GF-D8 (cell line): ENCODE data around the gene SMAGP.
"Not testable (repeated sequence)": the region's sequence is repeated elsewhere in the genome, so short reads cannot be mapped to it uniquely, and the experiment has no call there.

Source experiments
- DNase-seq: peaks from one replicate; lab custom pipeline; 2025; lab: John Stamatoyannopoulos, UW

SMAGP gene

DNA sequence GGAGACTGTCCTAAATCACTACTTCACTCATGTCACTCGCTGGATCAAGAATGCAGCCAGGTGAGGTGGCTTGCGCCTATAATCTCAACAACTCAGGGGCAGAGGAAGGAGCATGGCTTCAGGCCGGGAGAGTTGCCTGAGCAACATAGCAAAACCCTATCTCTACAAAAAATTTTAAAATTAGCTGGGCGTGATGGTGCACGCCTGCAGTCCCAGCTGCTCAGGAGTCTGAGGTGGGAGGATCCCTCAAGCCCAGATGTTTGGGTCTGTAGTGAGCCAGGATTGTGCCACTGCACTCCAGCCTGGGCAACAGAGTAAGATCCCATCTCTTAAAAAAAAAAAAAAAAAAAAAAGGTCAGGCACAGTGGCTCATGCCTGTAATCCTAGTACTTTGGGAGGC, 5.9 kb downstream of the SMAGP start:
- DNase-seq, result no peak

DNA sequence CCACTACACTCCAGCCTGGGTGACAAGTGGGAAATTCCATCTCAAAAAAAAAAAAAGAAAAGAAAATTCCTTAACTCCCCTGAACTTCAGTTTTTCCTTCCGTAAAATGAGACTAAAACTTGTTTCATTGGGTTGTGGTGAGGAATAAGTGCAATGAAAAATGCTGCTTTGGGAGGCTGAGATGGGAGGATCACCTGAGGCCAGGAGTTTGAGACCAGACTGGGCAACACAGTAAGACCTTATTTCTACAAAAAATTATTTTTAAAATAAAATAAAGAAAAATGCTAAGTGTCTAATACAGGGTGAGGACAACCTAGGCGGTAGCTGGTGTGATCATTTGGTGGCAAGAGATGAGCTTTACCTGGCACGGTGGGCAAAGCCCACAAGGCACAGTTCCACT, 6.9 kb downstream of the SMAGP start:
- DNase-seq, result no peak

DNA sequence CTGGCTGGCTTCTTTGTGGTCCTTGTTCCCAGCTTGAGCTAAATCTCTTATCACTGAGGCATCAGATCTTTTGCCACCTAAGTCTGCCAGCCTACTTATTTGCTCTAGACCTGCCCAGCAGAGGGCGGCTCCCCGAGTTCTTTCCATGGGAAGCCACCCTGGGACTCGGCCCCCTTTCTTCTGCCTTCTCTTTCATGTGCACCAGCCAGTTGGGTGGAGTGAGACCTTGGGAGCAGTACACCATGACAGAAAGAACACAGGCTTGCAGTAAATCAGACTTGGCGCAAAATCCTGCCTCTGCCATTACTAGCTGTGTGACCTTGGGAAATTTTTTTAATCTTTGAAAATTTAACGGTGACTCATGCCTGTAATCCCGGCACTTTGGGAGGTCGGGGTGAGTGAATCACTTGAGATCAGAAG, 7.4 kb downstream of the SMAGP start:
- DNase-seq, result peak; percentile 23

DNA sequence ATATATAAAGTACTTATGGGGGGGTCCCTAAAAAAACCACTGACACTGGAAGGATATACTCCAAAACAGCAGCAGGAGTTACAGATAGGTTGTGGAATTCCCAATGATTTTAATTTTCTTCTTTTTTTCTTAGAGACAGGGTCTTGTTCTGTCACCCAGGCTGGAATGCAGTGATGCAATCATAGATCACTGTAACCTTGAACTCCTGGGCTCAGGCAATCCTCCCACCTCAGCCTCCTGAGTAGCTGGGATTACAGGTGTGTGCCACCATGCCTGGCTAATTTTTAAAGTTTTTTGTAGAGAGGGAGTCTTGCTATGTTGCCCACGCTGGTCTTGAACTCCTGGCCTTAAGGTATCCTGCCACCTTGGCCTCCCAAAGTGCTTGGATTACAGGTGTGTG, 10.6 kb downstream of the SMAGP start:
- DNase-seq, result not testable (repeated sequence)

DNA sequence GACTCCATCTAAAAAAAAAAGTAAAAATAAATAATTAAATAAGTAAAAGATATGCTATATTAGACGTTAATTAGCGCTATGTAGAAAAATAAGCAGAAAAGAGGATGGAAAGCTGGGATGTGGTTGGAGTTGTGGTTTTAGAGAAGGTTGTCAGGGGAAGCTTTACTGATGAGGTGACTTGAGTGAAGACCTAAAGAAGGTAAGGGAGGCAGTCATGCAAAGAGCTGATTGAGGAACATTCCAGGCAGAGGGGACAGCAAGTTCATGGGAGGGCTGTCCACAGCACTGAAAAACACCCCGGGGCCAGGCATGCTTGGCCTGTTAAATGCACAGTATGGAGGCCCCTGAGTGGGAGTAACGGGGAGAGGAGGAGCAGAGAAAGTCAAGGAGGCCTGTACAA, 15.7 kb downstream of the SMAGP start:
- DNase-seq, result no peak

DNA sequence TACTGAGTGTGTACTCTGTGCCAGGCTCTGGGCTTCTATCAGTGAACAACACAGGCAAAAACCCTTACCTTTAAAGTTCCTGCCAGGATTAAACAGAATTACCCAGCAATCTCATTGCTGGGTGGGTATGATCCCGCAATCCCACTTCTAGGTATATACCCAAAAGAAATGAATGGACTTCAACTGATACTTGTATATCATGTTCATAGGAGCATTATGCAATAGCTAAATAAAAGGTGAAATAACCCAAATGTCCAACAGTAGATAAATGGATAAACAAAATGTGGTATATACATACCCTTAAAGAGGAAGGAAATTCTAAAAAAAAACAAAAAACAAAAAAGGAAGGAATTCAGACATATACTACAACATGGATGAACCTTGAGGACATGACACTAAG, 16.9 kb downstream of the SMAGP start:
- no peak for DNase-seq

DNA sequence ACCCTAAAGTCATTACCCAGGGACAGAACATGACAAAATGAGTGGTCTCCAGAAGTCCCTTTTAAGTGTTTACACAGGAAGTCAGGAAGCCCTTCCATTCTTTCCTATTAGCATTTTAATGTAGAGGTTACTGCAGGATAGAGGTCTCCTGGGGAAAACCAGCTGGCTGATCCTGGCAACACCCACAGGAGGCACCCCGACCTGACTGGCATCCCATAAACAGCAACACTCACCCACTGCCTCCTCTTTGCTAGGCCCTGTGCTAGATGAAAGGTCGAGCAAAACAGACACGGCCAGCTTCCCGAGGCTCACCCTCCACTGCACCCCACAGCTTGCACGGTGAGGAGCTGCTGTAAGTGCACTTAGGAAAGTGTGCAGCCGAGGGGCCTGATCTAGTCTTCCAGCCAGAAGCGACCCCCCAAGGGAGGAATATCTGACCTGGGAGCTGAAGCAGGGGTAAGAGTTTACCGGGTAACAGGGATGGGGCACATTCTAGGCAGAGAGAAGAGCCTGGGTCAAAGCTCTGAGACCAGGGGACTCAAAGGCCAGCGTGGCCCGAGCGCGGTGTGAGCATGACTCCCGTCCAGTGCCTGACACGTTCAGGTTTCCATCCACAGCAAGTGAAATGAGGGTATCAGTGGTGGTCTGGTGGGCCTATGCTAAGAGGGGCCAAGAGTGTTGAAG, 22.6 kb downstream of the SMAGP start:
- DNase-seq, result no peak

DNA sequence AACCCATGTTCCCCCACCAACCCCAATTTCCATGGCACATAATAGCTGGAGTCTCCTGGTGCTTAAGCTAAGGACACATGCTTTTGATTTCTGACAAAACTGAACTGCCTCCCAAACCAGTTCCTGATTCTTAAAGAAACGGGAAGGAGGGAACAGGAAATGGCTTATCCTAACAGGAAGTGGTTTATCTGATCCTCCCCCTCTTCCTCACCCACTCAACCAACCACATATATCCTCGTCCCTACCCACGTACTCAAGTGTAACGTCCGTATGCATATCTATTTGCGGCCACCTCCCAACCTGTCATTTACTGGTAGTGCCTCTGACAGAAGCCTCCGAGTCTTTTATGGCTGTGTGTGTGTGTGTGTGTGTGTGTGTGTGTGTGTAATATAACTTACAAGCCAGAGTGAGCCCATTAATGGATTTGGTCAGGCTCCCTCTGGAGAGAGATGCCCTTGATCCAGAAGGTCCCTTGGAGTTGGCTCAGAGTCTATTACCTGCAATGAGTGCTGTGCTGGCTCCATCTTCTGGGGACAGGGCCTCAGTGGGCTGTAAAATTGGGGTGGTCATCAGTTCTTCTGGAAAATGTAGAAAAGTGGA, 23.9 kb downstream of the SMAGP start:
- peak; percentile 91 for DNase-seq

DNA sequence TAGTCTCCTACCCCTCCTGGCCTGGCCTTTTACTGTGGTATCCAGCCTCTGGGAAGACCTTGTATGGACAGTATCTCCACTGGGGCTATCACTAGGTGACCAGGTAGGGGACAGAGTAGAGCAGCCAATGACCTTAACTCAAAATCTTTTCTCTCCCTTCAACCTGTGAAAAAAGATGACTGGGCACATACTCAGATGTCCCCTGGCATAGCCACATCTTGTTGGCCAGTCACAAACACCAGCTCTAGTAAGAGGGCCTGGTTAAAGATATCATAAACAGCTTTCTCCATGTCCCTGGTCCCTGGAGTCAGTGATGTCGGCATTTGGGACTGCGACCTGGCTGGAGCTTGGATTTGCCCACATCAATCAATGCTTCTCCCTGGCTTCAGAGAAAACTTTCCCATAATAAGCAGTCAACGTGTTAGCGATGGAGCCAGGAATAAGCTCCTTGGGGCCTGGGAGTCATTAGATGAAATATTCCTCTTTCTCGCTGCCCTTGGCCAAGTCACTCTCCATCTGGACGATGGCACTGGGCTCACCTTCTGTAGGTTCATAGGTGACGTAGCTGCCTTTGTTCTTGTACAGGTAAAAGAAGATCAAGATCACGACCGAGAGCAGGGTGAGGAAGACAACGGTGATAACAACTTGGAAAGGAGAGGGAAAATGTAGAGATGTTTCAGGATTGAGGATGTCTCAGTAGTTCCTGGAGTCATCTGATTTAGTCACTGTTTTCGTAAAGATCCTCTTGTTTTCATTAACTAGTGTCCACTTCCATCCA, 24.6 kb downstream of the SMAGP start:
- DNase-seq, result no peak

DNA sequence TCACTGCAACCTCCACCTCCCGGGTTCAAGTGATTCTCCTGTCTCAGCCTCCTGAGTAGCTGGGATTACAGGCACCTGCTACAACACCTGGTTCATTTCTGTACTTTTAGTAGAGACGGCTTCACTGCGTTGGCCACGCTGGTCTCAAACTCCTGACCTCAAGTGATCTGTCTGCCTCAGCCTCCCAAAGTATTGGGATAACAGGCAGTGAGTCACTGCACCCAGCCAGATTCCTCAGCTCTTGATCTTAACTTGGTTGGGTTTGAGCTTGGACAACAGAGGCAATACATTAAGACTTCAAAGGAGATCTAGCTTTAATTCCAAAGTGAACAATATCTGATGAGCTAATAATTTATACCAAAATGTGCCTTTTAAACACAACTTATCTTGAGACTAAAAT, 25.9 kb downstream of the SMAGP start:
- no peak for DNase-seq

DNA sequence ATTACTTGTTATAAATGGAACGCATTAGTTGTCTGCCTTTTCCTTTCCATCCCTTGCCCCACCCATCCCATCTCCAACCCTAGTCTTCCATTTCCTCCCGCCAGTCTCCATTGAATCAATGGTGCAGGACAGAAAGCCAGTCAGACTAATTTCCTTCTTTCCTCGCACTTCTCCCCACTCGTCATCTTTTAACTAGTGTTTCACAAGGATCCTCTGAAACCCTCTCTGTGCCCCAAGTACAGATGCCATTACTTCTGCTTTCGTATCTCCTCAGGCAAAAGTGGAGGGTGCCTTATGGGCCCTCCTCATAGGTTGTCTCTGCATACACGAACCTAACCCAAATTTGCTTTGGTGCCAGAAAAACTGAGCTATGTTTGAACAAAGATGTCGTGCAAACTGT, 27.3 kb downstream of the SMAGP start:
- DNase-seq, result peak; percentile 4

DNA sequence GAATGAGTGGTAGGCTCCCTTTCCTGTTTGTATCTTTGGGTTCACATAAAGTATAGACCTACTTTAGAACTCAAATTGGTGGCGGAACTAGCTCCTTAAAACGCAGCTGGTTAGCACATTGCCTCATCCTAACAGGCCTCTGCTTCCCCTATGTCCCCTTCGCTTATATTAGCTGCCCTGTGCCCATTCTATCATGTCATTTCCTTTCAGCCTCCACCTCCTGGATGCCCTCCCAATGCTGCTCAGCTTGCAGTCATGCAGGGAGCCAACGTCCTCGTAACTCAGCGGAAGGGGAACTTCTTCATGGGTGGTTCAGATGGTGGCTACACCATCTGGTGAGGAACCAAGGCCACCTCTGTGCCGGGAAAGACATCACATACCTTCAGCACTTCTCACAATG, 28.1 kb downstream of the SMAGP start:
- peak; percentile 60 for DNase-seq

DNA sequence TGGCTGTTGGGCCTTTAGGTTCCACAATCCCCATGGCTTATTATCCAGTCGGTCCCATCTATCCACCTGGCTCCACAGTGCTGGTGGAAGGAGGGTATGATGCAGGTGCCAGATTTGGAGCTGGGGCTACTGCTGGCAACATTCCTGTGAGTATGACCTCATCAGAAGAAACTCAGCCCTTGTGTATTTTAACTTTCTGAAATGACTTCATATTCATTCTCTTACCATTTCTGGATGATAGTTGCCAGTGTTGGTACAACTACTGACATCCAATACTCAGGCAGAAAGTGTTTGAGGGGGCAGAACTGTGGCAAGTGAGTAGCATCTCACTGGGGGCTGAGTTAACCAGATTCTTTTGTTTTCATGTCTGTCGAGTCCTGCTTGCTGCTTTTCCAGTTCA, 29.2 kb downstream of the SMAGP start:
- no peak for DNase-seq

DNA sequence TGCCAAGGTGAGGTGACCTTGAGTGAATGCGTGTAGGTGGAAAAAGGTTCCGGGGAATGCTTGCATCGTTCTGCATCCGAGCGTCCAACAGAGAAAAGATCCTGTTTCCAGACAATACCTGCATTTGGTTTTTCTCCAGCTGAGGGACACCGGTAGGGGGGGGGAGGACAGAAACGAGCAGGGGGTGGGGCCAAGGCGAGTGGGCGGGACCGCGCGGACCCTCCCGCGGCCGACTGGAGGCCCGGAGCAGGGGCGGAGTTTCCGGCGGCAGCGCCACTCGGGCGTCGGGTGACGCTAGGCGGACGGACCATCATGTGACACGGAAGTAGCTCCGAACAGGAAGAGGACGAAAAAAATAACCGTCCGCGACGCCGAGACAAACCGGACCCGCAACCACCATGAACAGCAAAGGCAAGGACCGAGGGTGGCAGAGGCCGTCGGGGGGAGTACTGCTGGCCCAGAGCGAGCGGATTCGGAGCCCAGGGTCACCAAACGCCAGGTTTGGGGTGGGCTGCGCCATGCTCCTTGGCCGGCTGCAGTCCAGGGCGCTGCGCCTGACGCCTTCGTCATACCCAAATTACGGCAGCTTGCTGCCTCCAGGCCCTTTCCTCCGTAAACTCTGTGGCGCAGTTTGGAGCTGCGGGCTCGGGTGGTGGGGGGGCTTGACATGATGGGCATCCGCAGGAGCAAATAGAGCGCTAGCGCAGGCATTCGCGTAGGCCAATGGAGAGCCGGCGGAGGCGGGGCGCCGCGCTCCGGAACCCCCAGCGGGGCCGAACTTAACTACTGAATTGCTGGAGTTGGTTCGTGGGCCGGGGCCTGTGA, 31.5 kb downstream of the SMAGP start, which contains the start of gene DAZAP2:
TSS of gene DAZAP2 (plus strand) at position 317 of the 825 bp plus-strand sequence. CDS start at position 399, 82 bp downstream.
- peak; percentile 89 for DNase-seq

DNA sequence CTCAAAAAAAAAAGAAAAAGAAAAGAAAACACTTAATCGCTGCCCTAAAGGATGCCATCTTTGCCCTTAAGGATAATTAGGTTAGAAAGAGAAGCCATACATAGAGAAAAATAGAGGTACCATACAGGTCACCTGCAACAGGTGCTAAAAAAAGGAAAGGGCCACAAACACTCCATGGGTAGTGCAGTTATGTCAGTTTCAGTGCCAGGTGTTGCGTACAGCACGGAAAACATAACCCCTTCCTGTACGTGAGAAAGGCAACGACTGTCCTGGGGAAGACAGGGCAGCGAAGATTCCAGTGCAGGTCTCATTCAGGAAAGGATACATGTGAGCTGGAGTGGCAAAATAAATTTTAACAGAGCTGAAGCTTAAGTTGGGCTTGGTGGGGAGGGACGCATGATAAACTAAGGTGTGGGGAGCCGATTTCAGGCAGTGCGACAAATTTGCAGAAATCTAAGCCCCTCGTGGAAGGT, 32.1 kb downstream of the SMAGP start:
- no peak for DNase-seq

DNA sequence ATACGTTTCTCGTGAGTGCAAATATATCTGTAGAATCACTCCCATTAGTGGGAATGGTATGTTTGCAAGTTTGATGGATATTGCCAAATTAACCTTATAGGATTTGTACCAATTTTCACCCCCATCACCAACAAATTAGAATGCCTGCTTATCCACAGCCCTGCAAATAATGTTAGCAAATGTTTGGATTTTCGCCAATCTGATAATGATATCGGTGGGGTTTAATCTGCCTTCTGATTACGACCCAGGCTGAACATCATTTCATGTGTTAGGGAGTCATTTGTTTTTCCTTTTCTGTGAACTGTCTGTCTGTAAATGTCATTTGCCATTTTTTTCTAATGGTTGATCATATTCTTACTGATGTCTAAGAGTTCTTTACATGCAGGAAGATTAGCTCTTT, 35.7 kb downstream of the SMAGP start:
- no peak for DNase-seq

DNA sequence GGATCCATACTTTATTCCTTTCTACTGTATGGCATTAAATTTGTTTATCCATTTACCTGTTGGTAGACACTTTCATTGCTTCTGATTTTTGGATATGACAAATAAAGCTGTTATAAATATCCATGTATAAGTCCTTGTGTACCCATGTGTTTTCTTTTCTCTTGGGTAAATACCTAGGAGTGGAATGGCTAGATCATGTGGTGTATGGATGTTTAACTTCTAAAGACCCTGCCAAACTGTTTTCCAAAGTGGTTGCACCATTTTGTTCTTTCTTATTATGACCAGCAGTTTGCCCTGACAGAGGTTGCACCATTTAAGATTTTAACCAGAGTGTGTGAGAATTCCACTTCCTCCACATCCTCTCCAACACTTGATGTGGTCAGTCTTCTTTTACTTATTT, 37.6 kb downstream of the SMAGP start:
- DNase-seq, result no peak

DNA sequence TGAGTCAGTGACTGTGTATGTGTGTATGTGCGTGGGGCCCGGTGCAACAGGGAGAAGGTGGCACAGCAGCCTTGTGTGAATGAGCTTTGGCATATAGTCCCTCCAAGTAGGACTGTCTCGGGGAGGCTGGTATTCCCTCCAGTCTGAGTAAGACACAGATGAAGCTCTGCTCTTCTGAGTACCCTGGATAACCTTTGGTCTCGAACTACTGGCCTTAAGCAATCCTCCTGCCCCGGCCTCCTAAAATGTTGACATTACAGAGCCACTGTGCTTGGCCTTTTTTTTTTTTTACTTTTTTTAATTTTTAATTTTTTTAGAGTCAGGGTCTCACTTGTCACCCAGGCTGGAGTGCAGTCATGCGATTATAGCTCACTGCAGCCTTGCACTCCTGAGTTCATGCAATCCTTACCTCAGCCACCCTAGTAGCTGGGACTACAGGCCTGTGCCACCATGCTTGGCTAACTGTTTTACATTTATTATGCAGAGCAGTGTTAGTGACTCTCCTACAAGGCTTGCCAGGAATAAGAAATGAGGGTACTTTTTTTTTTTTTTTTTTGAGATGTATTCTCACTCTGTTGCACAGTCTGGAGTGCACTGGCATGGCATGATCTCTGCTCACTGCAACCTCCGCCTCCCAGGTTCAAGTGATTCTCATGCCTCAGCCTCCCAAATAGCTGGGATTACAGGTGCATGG, 41.0 kb downstream of the SMAGP start:
- DNase-seq, result no peak

DNA sequence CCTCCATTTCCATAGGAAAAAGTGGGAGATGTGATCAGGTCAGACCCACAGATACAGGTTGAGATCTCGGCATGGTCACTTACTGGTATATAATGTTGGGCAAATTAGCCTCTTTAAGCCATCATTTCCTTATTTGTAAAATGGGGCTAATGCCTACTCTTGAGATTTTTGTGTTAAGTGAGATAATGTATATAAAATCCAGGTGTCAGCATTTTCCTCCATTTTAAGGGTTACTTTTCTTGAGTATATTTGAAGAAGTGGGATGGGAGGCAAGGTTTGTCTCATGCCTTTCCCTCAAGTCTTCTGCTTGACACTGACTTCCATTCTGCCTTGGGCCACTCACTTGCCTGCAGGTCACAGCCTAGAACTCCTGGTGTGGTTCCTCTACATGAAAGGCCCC, 42.3 kb downstream of the SMAGP start:
- no peak for DNase-seq

DNA sequence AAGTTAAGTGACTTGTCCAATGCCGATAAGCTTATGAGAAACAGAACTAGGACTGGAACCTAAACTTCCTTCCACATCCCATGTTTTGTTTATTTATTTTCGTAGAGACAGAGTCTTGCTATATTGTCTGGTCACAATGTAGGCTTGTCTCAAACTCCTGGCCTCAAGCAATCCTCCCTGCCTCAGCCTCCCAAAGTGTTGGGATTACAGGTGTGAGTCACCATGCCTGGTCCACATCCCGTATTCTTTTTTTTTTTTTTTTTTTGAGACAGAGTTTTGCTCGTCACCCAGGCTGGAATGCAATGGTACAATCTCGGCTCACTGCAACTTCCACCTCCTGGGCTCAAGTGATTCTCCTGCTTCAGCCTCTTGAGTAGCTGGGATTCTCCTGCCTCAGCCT, 43.1 kb downstream of the SMAGP start:
- DNase-seq, result not testable (repeated sequence)

DNA sequence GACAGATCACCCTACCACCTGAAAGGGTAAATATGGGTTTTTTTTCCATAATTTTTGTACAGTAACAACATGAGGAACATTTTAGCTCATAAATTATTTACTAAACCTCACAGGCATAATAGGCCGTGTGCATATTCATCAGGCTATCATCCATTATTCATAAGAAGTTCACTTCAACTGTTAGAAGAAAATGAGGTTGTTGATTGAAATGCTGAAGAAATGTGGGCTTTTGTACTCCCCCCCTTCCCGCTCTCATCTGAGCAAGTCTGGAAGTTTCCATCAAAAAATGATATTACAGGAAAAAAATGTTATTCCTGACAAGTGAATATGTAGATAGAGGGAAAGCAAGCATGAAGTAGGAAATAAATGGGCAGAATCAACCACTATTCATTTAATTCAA, 44.4 kb downstream of the SMAGP start:
- DNase-seq, result no peak

DNA sequence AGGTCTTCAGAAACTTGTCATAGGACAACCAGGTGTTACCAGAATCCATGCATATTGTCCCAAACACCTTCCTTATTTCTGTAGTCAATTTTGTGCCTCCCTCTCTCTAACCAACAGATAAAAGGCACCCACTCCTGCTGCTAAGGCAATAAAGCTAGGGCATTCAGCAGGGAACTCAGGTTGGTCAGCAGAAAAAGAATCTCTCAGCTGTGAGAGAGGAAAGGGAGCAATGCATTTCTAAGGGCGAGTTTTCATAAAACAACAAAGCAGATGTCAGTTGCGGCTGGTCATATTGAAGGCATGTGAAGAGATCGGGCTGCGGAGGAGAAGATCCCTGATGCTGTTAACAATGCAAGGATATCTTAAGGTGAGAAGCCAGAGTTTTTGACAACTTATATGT, 45.0 kb downstream of the SMAGP start:
- DNase-seq, result no peak
